Measurements from ENCODE around the gene LYRM4.

Gene LYRM4

DNA sequence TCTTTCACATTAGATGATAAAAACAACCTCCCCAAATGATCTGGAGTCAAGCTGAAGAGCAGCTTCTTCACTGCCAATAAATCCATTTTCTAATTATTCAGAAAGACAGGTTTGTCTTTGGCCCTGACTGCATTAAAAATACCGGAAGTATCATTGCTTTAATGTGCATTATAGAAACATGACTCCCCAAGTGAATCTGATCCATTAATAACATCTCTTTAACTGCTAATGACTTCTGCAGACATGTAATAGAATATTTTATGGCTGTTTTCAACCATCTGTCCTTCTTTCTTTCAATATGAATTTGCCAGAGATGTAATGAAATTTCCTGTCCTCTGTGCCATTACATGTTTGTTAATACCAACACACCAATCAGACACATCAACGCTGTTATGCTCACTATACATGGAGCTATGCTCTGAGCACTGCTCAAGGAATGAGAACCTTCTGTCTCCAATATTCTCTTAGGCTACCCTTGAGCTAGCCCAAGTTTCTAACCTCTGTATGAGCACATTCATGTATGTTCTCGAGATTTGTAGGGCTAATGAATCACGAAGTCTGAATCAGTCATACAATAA lies 87.8 kb downstream of the LYRM4 start:
- H3K36me3 Mint-ChIP-seq (ENCODE audit: low read depth) = no peaks in the 10 kb centered on the region
- no peaks in the 10 kb centered on the region for H3K9me3 Mint-ChIP-seq
- no peak overlapping the region for H3K27ac Mint-ChIP-seq
- H3K4me1 Mint-ChIP-seq (ENCODE audit: low read depth) = peaks cover 44% of the 10 kb centered on the region
- no peak overlapping the region for H3K4me3 Mint-ChIP-seq
- H3K27me3 Mint-ChIP-seq = no peaks in the 10 kb centered on the region

DNA sequence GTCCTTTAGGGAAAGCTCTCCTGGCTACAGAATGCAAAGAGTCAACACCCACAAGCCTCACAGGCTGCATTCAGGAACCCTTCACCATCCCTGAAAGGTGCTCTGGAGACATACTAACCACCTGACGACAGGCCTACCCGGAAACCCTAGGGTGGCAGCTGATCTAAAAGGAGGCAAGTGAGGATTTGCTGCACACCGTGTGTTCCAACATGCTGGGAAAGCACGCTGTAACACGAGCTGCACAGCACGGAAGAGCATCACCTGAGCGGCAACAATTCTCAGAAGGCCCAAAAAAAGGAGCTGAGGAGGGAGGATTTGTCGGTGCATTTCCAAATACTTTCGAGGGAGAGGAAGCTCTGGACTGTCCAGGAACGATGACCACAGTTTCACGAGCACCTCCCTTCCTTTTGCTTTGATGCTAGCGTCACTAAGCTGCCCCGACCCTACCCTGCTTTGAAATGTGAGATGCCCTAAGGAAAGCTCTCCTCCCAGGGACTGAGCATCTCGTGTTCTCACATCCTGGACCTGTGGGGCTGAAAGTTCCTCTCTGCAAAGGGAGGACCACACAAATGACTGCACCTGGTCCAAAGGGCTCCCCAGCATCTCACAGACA lies 88.6 kb downstream of the LYRM4 start:
- Mint-ChIP-seq H3K27ac (no peak overlapping the region), H3K4me1 (ENCODE audit: low read depth) (peaks cover 38% of the 10 kb centered on the region), H3K9me3 (no peaks in the 10 kb centered on the region), H3K27me3 (no peaks in the 10 kb centered on the region), H3K36me3 (ENCODE audit: low read depth) (no peaks in the 10 kb centered on the region), H3K4me3 (no peak overlapping the region)

DNA sequence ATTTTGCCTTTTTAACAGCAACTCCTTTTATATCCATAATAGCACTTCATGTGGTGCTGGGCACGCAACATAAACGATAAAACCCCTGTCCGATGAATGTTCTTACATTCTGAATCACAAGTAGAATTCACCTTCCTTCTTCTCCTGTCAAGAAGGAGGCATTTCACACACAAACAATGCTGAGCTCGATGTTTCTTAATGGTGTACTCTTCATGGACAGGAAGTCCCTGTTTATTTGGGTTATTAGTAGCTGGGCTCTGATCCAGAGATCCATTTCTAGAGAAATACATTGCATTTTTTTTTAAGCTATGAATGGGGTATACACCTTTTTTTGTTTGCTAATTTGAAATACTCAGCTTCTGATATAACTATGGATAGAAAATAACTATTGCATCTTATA lies 93.2 kb downstream of the LYRM4 start:
- peaks cover 4% of the 10 kb centered on the region for H3K36me3 Mint-ChIP-seq (ENCODE audit: low read depth)
- no peak overlapping the region for H3K4me3 Mint-ChIP-seq
- no peaks in the 10 kb centered on the region for H3K27me3 Mint-ChIP-seq
- H3K27ac Mint-ChIP-seq = no peak overlapping the region
- H3K9me3 Mint-ChIP-seq = no peaks in the 10 kb centered on the region
- H3K4me1 Mint-ChIP-seq (ENCODE audit: low read depth) = peaks cover 4% of the 10 kb centered on the region

DNA sequence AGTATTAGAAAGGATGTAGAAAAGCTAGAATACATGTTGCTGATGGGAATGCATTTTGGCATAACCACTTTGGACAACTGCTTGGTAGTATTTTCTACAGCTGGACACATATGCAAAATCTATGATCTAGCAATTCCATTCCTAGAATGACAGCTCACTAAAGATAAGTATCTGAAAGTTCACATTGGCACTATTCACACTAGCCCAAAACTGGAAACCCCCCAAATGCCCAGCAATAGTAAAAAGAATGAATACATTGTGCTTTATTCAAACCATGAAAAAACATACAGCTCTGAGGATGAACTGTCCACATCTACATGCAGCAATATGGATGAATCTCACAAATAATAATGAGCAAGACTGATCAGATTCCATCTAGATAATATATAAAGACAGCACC lies 96.7 kb downstream of the LYRM4 start:
- H3K27me3 Mint-ChIP-seq = no peaks in the 10 kb centered on the region
- H3K4me3 Mint-ChIP-seq = no peak overlapping the region
- H3K4me1 Mint-ChIP-seq (ENCODE audit: low read depth) = peaks cover 4% of the 10 kb centered on the region
- H3K27ac Mint-ChIP-seq = no peak overlapping the region
- peaks cover 4% of the 10 kb centered on the region for H3K36me3 Mint-ChIP-seq (ENCODE audit: low read depth)
- H3K9me3 Mint-ChIP-seq = no peaks in the 10 kb centered on the region

DNA sequence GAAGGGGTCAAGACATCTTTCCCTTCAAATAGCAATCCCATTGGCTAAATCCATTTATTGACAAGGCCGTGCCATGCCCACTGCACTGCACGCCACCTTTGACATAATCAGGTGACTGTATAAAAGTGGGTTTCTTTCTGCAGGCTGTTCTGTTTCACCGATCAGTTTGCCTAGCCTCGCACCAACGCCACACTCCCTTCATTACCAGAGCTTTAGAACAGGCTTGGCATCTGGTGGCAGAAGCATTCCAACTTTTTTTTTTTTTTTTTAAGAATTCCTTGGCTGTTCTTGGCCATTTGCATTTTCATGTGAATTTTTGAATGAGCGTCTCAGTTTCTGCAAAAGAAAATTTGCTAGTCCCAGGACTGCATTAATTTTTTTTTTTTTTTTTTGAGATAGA lies 97.5 kb downstream of the LYRM4 start:
- H3K4me3 Mint-ChIP-seq = no peak overlapping the region
- no peaks in the 10 kb centered on the region for H3K27me3 Mint-ChIP-seq
- peaks cover 4% of the 10 kb centered on the region for H3K4me1 Mint-ChIP-seq (ENCODE audit: low read depth)
- H3K9me3 Mint-ChIP-seq = no peaks in the 10 kb centered on the region
- peaks cover 4% of the 10 kb centered on the region for H3K36me3 Mint-ChIP-seq (ENCODE audit: low read depth)
- H3K27ac Mint-ChIP-seq = peak overlapping the region; percentile 55

DNA sequence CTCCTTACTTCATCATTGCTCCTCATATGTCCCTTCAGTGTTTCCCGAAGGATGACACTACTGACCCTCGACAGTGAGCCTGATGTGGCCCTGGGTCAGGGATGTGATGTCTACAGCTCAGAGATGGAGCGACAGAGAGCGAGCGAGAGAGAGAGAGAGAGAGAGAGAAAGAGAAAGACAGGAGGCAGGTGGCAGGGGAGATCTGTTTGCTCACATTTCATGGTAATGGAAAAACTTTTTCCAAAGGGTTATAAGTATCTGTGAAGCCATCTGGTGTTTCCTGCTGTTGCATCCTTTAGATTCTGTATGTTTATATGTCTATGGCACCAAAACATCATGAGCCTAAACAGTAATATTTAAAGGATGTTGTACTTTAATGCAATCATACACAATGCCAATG lies 98.4 kb downstream of the LYRM4 start:
- Mint-ChIP-seq H3K4me3 (no peak overlapping the region), H3K36me3 (ENCODE audit: low read depth) (peaks cover 4% of the 10 kb centered on the region)

DNA sequence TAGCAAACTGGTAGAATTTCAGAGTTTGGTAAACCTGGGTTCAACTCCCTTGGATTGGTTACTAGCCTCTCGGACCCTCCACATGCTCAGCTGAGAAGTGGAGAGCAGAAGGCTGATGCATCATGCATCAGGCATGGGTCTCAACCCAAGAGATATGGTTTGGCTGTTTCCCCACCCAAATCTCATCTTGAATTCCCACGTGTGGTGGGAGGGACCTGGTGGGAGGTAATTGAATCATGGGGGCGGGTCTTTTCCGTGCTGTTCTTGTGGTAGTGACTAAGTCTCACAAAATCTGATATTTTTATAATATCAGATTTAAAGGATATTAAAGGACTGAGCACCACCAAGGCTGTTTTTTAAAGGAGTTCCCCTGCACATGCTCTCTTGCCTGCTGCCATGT lies 100.5 kb downstream of the LYRM4 start:
- no peaks in the 10 kb centered on the region for H3K27me3 Mint-ChIP-seq
- H3K4me3 Mint-ChIP-seq = no peak overlapping the region
- H3K9me3 Mint-ChIP-seq = no peaks in the 10 kb centered on the region
- H3K4me1 Mint-ChIP-seq (ENCODE audit: low read depth) = peaks cover 4% of the 10 kb centered on the region
- no peak overlapping the region for H3K27ac Mint-ChIP-seq
- peaks cover 4% of the 10 kb centered on the region for H3K36me3 Mint-ChIP-seq (ENCODE audit: low read depth)

More for the DNA sequence above, 98.4 kb downstream of the LYRM4 start:
- H3K9me3 Mint-ChIP-seq = no peaks in the 10 kb centered on the region
- peak overlapping the region; percentile 63 for H3K27ac Mint-ChIP-seq
- H3K27me3 Mint-ChIP-seq = no peaks in the 10 kb centered on the region
- H3K4me1 Mint-ChIP-seq (ENCODE audit: low read depth) = peaks cover 4% of the 10 kb centered on the region

DNA sequence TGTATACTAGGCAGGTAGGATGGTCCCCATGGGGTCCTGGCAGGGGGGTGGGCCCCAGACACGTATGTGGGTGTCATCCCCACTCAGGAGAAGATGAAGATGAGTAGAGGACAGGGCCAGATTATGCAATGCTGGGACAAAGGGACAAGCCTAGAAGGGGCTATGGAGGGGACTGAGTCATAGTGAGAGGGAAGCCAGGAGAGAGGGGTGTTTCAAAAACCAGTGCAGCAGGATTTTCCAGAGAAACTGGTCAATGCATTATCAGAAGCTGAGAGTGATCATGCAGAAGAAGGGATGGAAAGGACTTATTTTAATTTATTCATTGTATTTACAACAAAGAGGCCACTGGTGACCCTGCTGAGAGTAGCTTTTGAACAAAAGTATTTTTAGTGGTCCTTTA lies 101.6 kb downstream of the LYRM4 start:
- Mint-ChIP-seq H3K9me3 (no peaks in the 10 kb centered on the region), H3K36me3 (ENCODE audit: low read depth) (peaks cover 4% of the 10 kb centered on the region), H3K4me1 (ENCODE audit: low read depth) (peaks cover 1% of the 10 kb centered on the region), H3K27me3 (no peaks in the 10 kb centered on the region), H3K27ac (no peak overlapping the region), H3K4me3 (no peak overlapping the region)

DNA sequence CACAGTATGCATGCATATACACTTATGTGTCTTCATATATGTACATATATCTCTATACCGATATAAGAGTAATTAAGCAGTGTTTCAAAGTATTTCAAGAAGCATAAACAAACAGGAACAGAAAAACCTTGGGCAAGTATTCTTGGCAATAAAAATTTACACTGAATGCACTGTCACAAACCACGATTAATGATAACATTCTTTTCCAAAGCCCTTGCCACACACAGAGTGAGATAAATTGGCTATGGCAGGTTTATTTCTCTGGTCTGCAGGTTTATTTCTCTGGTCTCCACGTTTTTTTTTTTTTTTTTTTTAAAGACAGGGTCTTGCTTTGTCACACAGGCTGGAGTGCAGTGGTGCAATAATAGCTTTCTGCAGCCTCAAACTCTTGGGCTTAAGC lies 102.6 kb downstream of the LYRM4 start:
- H3K4me3 Mint-ChIP-seq = no peak overlapping the region
- H3K9me3 Mint-ChIP-seq = no peaks in the 10 kb centered on the region
- no peaks in the 10 kb centered on the region for H3K4me1 Mint-ChIP-seq (ENCODE audit: low read depth)
- no peak overlapping the region for H3K27ac Mint-ChIP-seq
- peaks cover 2% of the 10 kb centered on the region for H3K36me3 Mint-ChIP-seq (ENCODE audit: low read depth)
- H3K27me3 Mint-ChIP-seq = no peaks in the 10 kb centered on the region

DNA sequence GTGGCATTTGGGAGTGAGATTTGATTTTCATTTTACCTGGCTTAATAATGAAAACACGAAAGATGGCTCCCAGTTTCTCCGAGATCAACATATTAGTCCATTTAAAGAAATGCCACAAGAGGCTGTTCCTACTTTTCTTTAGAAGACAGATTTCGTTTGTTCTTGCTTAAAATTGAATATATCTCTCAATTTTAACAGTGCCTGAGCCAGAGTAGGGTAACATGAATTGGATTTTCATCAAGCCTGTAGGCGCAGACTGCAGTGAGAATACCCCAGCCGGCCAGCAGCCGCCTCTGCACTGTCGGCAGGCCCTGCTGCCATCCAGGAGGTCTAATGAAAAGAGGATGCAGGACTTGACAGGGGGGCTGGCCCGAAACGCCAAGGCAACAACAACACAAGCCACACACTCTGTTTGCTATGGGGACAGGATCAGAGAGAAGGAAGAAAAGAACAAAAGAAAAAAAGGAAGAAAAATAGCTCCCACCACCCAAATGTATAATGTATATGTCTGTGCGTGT lies 103.1 kb downstream of the LYRM4 start:
- H3K27ac Mint-ChIP-seq = no peak overlapping the region
- H3K27me3 Mint-ChIP-seq = no peaks in the 10 kb centered on the region
- no peaks in the 10 kb centered on the region for H3K4me1 Mint-ChIP-seq (ENCODE audit: low read depth)

DNA sequence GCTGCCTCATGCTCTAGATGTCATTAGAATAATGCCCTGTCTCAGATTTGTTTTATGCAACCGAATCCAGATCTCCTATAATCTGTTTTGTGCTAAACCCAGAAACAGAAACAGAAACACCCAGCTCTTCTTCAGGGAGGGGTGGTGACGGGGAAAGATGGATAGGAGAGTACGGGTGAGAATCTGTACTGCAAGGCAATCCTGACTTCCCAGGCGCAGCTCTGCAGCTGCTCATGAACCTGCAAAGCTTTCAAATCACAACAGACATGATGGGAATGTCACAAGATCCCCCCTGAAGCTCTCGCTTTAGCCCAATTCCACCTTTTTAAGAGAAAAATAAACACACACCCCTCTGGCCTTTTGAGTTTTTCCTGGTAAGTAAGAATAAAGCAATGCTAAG lies 104.1 kb downstream of the LYRM4 start:
- Mint-ChIP-seq H3K27me3 (no peaks in the 10 kb centered on the region), H3K4me1 (ENCODE audit: low read depth) (no peaks in the 10 kb centered on the region), H3K9me3 (no peaks in the 10 kb centered on the region), H3K27ac (no peak overlapping the region), H3K4me3 (no peak overlapping the region), H3K36me3 (ENCODE audit: low read depth) (no peaks in the 10 kb centered on the region)

More for the DNA sequence above, 103.1 kb downstream of the LYRM4 start:
- Mint-ChIP-seq H3K4me3 (no peak overlapping the region), H3K36me3 (ENCODE audit: low read depth) (no peaks in the 10 kb centered on the region), H3K9me3 (no peaks in the 10 kb centered on the region)

DNA sequence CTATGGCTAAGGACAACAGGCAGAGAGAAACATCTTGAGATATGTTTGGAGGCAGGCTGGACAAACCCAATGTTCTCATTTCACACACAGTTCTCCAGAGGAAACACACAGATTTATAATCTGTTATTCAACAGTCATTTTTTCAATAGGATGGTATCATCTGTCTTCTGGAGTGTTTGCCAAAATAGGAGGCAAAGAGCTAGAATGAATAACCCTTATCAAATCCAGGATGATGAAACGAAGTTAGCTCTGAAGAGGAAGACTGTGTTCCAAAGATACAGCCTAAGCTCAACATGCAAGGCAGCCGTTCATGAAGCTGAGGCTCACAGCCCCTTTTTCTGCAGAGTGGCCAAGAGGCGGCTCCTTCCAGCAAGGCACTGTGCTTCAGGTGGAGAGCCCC lies 104.8 kb downstream of the LYRM4 start:
- Mint-ChIP-seq H3K27ac (no peak overlapping the region), H3K4me1 (ENCODE audit: low read depth) (no peaks in the 10 kb centered on the region), H3K4me3 (no peak overlapping the region), H3K27me3 (no peaks in the 10 kb centered on the region), H3K36me3 (ENCODE audit: low read depth) (no peaks in the 10 kb centered on the region), H3K9me3 (no peaks in the 10 kb centered on the region)

DNA sequence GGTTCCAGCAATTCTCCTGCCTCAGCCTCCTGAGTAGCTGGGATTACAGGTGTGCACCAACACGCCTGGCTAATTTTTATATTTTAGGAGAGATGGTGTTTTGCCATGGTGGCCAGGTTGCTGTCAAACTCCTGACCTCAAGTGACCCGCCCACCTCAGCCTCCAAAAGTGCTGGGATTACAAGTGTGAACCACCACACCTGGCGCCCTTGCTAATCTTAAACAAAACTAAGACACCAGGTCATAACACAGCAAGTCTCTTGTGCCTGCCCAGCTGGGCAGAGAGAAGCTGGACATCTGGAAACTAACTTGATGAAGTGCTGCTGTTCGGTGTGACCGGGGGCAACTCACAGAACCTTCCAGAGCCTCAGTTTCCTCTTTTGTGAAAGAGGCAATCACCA lies 107.6 kb downstream of the LYRM4 start:
- no peaks in the 10 kb centered on the region for H3K9me3 Mint-ChIP-seq
- no peak overlapping the region for H3K27ac Mint-ChIP-seq
- no peak overlapping the region for H3K4me3 Mint-ChIP-seq
- H3K4me1 Mint-ChIP-seq (ENCODE audit: low read depth) = no peaks in the 10 kb centered on the region
- H3K36me3 Mint-ChIP-seq (ENCODE audit: low read depth) = no peaks in the 10 kb centered on the region
- no peaks in the 10 kb centered on the region for H3K27me3 Mint-ChIP-seq

DNA sequence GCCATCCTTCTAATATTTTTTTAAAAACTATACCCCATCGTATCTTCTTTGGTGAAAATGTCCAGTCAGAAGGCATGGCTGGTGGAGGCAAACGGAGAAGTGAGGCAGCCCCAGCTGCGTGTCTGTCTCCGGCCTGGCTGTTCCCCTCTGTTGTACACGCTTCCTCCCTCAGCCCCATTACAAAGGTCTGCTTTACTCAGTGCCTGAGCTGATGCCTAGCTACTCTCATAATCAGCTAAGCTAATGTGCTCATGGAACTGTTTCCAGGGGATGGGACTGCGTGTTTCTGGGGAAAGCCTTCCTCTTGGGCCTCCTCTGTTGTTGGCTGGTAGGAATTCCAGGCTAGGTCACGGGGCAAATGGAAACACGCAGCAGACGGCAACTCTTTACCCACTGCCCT lies 108.3 kb downstream of the LYRM4 start:
- no peak overlapping the region for H3K4me3 Mint-ChIP-seq
- no peaks in the 10 kb centered on the region for H3K36me3 Mint-ChIP-seq (ENCODE audit: low read depth)
- H3K4me1 Mint-ChIP-seq (ENCODE audit: low read depth) = no peaks in the 10 kb centered on the region
- H3K27me3 Mint-ChIP-seq = no peaks in the 10 kb centered on the region
- no peaks in the 10 kb centered on the region for H3K9me3 Mint-ChIP-seq
- no peak overlapping the region for H3K27ac Mint-ChIP-seq

DNA sequence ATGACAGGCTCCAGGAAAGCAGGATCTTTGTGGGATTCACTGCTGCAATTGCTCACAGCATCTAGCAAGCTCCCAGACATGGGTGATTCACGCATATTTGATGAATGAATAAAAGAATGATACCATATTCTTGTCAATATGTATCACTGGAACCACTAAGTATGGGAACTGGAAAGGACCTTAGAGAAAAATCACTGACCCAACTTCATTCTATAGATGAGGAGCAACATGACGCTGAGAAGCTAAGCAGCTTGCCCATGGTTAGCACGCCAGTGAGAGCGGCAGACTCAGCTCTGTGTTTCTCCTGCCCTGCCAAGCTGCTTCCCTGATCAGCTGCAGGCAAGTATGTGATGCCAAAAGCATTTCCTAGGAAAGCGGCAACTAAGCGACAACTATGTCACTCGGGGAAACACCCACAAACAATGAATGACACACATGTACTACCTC lies 108.8 kb downstream of the LYRM4 start:
- H3K4me3 Mint-ChIP-seq = no peak overlapping the region
- no peaks in the 10 kb centered on the region for H3K4me1 Mint-ChIP-seq (ENCODE audit: low read depth)
- no peaks in the 10 kb centered on the region for H3K9me3 Mint-ChIP-seq
- H3K36me3 Mint-ChIP-seq (ENCODE audit: low read depth) = no peaks in the 10 kb centered on the region
- no peak overlapping the region for H3K27ac Mint-ChIP-seq
- no peaks in the 10 kb centered on the region for H3K27me3 Mint-ChIP-seq

Data from stimulated activated naive CD8-positive, alpha-beta T cell treated with anti-CD3 and anti-CD28 coated beads, Interleukin-15, Interleukin-2, amounts not matched to agents 100 ng/mL and 50 ng/mL, for 24 hours (primary cell).